Smooth muscle cell of the brain vasculature (primary cell): ENCODE results near the gene HAUS5.

Source experiments
- DNase-seq: peaks from one replicate; pipeline ENCODE4 v3.0.0-alpha.2; 2012; ENCODE audit warnings: low read depth, low spot score

HAUS5 gene

DNA sequence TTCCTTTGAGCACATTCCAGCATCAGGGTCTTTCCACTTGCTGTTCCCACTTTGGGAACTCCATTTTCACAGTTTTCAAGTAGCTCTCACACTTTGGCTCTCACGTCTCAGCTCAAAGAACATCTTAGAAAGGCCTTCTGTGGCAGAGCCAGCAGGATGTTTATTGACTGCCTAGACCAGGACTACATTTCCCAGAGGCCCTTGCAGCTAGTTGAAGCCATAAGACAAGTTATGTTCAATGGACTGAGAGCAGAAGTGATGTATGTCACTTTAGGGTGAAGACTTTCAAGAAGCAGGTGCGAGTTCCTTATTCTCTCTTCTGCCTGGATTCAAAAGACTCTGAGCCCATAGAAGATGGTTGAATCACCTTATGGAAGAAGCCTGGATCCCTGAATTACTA lies 4.3 kb upstream of the HAUS5 start:
- no peak for DNase-seq

DNA sequence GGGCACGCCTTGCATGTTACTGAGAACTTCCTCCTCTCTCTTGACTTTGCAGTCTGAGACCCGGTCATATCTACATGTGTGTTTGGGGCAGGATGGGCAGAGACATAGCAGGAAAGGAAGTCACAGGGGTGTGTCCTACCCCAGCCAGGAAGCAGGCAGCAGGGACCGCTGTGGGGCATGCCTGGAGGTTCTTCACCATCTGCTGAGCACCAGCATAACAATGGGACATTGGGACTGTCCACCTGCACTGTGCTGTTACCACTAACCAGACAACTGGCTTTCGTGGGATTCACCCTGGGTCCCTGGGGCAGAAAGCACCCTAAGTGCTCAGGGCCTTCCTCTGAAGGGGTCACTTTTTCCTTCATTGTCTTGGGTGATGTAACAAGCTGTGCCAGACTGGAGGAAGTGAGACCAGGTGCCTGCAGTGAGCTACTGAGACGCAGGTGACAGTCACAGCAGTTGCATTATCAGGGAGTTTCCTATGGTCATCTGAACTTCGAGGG lies 2.6 kb upstream of the HAUS5 start:
- DNase-seq = no peak

DNA sequence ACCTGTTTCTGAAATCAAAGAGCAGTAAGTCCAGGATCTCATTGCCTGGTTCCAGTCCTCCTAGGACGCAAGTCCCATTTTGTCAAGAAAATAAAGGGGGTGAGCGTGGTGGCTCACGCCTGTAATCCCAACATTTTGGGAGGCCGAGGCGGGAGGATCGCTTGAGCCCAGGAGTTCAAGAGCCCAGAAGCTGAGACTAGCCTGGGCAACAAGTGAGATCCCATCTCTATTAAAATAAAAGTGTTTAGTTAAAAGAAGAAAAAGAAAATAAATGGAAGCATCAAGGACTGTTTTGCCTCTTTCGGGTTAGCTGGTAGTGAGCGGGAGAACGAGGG lies 344 bp upstream of the HAUS5 start:
- DNase-seq = no peak

DNA sequence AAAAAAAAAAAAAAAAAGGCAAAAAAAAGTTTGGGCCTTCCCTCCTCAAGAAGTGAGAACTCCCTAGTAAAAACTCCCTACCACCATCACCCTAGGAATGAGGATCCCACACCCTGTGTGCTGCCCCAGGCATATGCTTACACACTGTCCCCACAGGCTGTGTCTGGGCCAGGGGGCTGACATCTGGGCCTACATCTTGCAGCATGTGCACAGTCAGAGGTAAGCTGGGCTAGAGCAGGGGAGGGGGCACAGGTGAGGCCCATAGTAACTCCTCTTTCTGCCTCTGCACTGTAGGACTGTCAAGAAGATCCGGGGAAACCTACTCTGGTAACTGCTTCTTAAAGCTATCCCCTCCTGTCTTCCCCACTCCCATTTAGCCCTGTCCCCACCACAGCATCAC lies 1.0 kb downstream of the HAUS5 start:
- DNase-seq = no peak

DNA sequence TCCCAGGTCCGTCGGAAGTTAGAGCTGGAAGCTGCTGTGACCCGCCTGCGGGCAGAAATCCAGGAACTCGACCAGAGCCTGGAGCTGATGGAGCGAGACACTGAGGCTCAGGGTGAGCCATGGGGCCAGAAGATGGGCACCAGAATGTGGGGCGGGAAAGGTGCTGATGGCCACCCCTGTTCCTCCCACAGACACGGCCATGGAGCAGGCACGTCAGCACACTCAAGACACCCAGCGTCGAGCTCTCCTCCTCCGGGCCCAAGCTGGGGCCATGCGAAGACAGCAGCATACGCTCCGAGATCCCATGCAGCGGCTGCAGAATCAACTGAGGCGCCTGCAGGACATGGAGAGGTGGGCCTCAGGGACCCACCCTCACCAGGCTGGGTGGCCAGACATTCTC lies 2.5 kb downstream of the HAUS5 start:
- DNase-seq = no peak

DNA sequence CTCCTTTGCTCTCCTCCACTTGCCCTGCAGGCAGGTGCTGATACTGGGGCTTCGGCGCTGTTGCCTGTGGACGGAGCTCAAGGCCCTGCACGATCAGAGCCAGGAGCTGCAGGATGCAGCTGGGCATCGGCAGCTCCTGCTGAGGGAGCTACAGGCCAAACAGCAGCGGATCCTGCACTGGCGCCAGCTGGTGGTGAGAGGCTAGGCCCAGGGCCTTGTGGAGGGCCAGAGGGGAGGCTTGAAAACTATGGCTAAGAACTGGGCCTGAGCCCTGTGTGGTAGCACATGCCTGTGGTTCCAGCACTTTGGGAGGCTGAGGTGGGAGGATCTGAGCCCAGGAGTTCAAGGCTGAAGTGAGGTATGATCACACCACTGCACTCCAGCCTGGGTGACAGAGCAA lies 6.3 kb downstream of the HAUS5 start:
- DNase-seq = no peak

DNA sequence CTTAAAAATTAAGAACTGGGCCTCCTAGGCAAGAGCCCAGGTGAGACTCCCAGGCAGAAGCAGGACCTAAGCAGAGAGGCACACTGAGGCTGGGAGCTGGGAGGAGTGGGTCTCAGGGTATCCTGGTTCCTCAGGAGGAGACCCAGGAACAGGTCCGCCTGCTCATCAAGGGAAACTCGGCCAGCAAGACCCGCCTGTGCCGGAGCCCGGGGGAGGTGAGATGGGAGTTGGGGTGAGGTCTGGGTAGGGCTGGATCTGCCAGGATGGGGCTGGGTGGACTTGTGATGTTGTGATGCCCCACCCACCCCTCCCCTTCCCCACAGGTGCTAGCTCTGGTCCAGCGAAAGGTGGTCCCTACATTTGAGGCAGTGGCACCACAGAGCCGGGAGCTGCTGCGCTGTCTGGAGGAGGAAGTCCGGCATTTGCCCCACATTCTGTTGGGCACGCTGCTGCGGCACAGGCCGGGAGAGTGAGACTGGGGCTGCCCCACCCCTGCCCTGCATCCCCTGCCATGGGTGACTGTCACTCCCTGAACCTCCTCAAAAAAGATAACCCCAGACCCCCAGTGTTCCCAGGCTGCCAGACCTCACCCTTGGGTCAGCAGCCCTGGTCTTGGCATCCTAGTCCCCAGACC lies 6.9 kb downstream of the HAUS5 start:
- DNase-seq = no peak

DNA sequence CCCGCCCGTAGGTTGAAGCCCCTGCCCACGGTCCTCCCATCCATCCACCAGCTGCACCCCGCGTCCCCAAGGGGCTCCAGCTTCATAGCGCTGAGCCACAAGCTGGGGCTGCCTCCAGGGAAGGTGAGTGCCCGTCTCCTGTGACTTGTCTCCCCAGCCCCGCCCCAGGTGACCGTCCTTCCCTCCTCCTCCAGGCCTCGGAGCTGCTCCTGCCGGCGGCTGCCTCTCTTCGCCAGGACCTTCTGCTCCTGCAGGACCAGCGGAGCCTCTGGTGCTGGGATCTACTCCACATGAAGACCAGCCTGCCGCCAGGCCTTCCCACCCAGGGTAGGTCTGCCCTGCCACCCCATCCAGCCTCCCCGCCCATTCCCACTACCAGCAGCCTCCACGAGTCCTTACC lies 7.5 kb downstream of the HAUS5 start:
- DNase-seq = no peak

DNA sequence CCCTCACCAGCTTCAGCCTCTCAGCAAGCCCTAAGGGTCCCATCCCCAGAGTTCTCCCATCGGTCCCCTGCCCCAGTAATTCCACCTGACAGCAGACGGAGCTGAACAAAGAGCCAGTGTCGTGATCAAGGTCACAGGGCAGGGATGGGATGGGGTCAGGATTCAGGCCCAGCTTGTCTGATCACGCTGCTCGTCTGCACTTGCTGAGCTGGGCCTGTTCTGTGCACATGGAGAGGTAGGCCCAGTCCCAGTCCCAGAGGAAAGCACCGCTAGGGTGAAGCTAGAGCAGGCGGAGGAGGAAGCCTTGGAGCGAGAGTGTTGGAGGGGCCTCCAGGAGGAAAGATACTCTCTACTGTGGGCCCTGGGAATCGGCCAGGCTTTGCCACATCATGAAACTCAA lies 9.2 kb downstream of the HAUS5 start:
- no peak for DNase-seq

DNA sequence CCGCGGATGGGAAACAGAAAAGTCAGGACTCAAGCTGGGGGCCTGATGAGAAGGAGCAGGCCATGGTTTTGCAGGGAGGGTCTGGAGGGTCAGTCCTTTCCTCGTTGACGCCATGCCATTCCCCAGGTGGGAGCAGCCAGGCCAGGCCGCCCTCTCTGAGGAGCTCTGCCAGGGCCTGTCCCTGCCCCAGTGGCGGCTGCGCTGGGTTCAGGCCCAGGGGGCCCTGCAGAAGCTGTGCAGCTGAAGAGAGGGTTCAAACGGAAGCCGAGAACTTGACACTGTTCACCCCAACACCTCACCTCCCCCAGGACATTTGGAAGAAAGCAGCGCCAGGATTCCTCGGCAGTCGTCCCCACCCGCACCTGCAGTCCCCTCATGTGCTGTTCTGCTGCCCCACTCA lies 10.2 kb downstream of the HAUS5 start:
- no peak for DNase-seq

DNA sequence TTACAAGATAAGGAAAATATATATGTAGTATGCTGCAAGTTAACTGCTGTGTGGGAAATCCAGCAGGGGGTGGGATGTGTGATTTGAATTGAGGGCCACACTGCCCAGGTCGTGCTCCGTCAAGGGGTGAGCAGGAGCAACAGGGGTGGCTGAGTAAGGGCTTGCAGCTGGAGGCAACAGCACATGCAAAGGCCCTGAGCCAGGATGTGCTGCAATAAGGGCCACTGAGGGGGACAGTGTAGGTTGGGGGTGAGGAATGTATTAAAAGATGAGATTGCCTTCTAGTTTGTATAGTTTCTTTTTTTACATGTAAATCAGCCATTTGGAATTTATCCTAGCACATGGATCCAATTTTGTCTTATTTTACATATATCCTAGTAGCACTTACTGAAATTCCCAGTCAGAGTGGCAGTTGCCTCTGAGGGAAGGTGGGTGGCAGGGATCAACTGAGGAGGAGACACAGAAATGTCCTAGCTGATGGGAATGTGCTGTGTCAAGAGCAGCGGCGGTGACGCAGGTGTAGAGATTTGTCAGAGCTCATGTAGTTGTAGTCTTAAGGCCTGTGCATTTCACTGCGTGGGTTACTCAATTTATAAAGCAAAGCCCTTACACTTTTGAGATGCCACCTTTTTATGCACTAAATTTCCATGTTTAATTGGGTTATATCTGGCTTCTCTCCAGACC lies 10.9 kb downstream of the HAUS5 start:
- no peak for DNase-seq

DNA sequence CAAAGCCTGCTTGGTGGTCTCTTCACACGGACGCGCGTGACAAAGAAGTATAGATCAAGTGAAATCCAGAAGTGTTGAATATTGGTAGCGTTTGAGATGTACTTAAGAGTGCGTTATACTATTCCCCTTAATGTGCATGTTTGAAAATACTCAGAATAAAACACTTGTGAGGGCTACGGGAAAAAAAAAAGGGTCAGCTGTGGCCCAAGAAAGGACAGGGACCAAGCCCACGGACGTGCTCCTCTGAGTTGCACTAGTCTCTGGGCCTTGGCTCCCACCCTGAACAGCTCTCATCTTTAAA lies 15.7 kb downstream of the HAUS5 start:
- no peak for DNase-seq

DNA sequence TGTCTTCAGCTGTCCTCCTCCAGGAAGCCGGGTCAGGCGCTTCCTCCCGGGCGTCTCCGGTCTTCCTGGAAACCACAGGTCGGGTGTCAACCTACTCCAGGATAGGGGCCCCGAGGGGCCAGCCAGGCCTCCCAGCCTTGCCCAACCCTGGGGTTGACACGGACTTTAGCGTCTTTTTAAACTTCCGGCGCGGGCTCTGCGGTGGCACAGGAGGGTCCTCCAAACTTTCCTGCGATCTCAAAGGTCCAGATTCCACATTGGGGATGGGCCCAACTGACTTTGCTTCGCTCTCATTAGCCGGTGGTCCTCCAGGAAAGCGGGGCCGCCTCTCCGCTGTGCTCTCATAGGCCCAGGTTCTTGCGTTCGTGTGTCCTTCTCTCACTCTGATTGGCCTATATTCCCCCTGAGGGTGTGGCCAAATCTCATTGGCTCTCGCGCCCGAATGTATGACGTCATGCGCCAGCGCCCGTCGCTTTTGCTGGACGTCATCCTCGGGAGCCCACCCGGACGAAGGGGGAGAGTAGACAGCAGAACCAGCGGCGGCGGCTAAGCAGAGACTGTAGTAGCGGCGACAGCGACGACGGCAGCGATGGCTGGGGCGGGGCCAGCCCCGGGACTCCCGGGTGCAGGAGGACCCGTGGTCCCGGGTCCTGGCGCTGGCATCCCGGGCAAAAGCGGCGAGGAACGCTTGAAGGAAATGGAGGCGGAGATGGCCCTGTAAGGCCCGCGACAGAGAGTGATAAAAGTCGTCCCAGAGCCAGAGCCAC lies 16.2 kb downstream of the HAUS5 start, which contains the start of gene RBM42:
TSS of gene RBM42 (plus strand) at position 472 of the 767 bp plus-strand sequence. CDS start at position 590, 118 bp downstream.
- DNase-seq = peak; percentile 97

DNA sequence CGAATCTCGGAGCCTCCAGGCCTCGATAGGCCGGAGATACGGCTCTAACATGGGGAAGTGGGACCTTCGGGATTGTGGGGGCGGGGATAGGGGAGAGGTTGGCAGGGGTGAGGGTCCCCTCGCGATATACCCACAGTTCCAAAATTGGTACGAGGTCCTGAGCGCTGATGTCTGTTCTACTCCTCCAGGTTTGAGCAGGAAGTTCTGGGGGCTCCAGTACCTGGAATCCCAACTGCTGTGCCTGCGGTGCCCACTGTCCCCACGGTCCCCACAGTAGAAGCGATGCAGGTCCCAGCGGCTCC lies 16.7 kb downstream of the HAUS5 start:
- no peak for DNase-seq

DNA sequence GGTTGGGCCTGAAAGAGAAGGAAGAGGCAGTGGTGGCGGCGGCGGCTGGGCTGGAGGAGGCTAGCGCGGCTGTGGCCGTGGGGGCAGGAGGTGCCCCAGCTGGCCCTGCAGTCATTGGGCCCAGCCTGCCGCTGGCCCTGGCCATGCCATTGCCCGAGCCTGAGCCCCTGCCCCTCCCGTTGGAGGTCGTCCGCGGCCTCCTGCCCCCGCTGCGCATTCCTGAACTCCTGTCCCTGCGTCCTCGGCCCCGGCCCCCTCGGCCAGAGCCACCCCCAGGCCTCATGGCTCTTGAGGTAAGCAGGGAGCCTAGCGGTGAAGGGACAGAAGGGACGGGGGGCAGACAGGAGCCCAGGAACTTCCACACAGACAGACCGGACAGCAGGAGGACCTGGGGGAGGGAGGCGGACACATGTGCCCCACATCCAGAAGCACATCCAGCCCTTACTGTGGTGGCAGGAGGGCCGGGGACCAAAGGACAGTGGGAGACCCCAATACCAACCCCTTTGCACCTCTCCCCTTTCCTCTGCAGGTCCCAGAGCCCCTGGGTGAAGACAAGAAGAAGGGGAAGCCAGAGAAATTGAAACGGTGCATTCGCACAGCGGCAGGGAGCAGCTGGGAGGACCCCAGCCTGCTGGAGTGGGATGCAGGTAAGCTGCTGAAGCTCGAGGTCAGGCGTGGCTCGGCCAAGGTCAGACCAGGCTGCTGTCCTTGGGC lies 21.3 kb downstream of the HAUS5 start:
- DNase-seq = no peak

DNA sequence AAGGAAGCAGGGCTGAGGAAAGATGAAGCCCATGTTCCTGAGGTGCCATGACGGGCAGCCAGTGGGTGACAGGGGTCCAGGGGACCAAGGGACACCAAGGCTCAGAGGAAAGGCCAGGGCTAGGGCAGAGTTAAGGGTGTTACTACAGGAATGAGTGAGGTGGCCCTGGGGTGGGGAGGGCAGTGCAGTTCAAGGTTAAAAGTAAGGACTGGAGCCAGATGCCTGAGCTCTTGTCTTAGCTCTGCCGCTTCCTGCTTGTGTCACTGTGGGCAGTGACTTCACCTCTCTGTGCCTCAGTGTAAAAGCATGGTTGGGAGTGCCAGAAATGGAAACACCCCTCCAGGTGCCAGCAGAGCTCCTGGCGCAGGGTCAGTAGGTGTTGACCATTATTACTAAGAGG lies 24.1 kb downstream of the HAUS5 start:
- DNase-seq = no peak

DNA sequence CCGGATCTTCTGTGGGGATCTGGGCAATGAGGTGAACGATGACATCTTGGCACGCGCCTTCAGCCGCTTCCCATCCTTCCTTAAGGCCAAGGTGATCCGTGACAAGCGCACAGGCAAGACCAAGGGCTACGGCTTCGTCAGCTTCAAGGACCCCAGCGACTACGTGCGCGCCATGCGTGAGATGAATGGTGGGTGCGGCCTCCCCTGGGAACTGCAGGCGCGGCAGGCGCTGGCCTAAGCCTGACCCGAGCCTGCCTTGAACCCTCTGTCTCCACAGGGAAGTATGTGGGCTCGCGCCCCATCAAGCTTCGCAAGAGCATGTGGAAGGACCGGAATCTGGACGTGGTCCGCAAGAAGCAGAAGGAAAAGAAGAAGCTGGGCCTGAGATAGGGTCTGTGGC lies 24.6 kb downstream of the HAUS5 start:
- no peak for DNase-seq

DNA sequence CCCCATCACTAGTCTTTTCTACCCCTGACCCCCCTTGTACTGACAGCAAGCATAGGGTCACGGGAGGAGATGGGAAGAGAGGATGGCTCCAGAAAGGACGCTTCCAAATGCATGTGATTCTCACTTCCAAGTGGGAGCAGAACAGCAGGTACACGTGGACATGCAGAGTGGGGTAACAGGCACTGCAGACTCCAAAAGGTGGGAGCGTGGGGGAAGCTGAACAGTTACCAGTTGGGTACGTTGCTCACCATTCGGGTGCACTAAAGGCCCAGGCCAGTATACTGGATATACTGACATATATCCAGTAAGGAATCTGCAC lies 26.7 kb downstream of the HAUS5 start:
- no peak for DNase-seq

DNA sequence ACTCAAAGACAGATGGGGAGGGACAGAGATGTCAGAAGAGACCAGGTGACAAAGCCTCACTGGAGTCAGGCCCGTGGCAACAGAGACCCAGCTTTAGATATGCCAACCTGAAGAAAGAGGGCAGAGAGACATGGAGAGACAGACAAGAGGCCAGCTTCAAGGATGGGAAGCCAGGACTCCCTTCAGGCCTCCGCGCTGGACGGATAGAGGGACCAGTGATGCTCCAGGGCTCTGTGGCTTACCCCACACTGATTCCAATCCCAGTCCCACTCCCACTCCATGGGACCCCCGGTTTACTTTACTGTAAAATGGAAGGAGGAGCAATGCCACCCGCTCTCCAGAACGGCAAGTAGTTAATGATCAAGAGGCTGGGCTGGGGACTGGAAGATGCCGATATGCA lies 27.3 kb downstream of the HAUS5 start:
- DNase-seq = no peak

DNA sequence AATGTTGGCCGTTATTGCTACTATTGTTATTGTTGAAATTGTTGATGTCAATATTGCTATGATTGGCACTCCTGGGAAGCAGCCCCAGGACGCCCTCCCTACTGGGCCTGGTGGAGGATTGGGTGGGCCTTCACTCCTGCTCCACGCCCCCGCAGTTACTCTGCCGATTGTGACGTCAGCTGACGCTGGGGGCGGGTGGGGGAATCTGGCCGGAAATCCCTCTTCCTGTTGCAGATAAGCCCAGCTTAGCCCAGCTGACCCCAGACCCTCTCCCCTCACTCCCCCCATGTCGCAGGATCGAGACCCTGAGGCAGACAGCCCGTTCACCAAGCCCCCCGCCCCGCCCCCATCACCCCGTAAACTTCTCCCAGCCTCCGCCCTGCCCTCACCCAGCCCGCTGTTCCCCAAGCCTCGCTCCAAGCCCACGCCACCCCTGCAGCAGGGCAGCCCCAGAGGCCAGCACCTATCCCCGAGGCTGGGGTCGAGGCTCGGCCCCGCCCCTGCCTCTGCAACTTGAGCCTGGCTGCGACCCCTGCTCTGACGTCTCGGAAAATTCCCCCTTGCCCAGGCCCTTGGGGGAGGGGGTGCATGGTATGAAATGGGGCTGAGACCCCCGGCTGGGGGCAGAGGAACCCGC lies 29.1 kb downstream of the HAUS5 start, which contains the start of gene ETV2:
TSS of gene ETV2 (plus strand) at position 231 of the 637 bp plus-strand sequence. CDS start 716 bp downstream, outside the sequence.
- no peak for DNase-seq

DNA sequence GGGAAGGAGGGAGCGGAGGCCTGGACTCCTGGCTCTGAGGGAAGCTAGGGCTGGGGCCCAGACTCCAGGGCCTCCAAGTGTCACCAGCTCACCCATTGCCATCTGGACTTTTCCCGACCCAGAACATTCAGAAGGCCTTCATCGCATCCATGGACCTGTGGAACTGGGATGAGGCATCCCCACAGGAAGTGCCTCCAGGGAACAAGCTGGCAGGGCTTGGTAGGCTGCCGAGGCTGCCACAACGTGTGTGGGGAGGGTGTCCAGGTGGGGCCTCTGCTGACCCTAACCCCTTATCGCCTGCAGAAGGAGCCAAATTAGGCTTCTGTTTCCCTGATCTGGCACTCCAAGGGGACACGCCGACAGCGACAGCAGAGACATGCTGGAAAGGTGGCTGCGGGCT lies 29.8 kb downstream of the HAUS5 start:
- DNase-seq = no peak

DNA sequence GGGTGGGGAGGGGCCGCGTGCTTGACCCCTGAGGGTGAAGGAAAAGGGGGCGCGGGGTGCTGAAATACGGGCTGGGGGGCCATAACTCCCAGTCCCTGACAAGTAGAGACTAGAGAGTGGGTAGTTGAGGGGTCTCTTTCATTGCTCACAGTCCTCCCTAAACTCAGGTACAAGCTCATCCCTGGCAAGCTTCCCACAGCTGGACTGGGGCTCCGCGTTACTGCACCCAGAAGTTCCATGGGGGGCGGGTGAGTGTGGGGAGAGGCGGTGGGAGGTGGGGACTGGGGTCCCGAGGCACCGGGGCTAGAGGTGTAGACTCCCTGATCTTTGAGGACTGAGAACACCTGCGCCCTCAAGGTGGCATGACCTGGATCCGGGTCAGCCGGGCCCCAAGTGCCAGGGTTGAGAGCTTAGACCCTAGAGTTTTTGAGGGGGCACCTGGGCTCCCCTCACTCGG lies 30.3 kb downstream of the HAUS5 start:
- DNase-seq = no peak
